Adrenal gland (tissue), 5 donors: ENCODE results near the gene MYCBP2.

ENCODE experiments used
- POLR2A ChIP-seq, 2 donors: fragments of 450-650 bp; IDR thresholded peaks; one replicate each; pipeline ENCODE4 v1.6.1; 2017; ENCODE audit warnings: antibody characterized with exemption in 2 of 2, mild to moderate bottlenecking in 2 of 2, moderate library complexity in 1 of 2
- TF ChIP-seq, protein P1 (sequence below), 6 experiments: fragments of 450-650 bp in 4 of 6; fragments of 200-600 bp in 2 of 6; sonication (generic) in 1 of 6; IDR thresholded peaks; 1 replicate in 5 of 6; 2 replicates in 1 of 6; pipeline versions ENCODE4 v1.5.1 to v1.8.0; 2016 to 2021; ENCODE audit warnings: antibody characterized with exemption in 6 of 6, mild to moderate bottlenecking in 2 of 6, moderate library complexity in 1 of 6
- donor health status: DM: no; HTN: no; CAD: no.

DNA sequence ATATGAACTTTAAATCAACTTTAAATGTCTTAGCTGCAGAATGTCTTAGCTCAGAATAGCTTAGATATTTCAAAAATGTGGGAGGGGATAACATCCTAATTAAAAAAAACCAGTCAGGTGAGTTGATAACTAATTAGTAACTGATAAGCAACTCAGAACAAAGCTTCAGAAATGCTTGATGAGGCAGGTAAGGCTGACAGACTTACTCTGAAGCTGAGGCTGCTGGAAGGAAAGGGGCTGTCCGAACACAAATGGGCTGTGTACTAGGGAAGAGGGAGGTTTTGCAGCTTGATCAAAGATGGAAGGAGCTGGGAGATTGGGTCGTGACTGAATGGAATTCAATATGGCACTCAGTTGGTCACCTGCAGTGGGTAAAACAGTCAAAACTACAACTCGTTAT lies 208.8 kb downstream of the MYCBP2 start:
- TF ChIP-seq, protein P1, sequence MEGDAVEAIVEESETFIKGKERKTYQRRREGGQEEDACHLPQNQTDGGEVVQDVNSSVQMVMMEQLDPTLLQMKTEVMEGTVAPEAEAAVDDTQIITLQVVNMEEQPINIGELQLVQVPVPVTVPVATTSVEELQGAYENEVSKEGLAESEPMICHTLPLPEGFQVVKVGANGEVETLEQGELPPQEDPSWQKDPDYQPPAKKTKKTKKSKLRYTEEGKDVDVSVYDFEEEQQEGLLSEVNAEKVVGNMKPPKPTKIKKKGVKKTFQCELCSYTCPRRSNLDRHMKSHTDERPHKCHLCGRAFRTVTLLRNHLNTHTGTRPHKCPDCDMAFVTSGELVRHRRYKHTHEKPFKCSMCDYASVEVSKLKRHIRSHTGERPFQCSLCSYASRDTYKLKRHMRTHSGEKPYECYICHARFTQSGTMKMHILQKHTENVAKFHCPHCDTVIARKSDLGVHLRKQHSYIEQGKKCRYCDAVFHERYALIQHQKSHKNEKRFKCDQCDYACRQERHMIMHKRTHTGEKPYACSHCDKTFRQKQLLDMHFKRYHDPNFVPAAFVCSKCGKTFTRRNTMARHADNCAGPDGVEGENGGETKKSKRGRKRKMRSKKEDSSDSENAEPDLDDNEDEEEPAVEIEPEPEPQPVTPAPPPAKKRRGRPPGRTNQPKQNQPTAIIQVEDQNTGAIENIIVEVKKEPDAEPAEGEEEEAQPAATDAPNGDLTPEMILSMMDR (IDR thresholded peaks at IDR 0.05), result no peak
- TF ChIP-seq POLR2A (IDR thresholded peaks at IDR 0.05), result no peak
